Uterus (tissue), 2 donors: Measurements from ENCODE around the gene ASTN1.

ENCODE experiments used
- CTCF ChIP-seq, 4 experiments: fragments of 200-600 bp in 2 of 4; fragments of 450-650 bp in 2 of 4; sonication (generic) in 2 of 4; IDR thresholded peaks; one replicate each; pipeline ENCODE4 v1.5.1; 2016 to 2019; ENCODE audit warnings: antibody characterized with exemption in 4 of 4, mild to moderate bottlenecking in 2 of 4, moderate library complexity in 1 of 4
- POLR2A ChIP-seq, 2 donors: fragments of 450-650 bp; IDR thresholded peaks; one replicate each; pipeline ENCODE4 v1.6.1; 2016; ENCODE audit warnings: antibody characterized with exemption in 2 of 2, mild to moderate bottlenecking in 1 of 2, moderate library complexity in 1 of 2

GRCh38 chr1:176896216-176896615 is 268.3 kb downstream of the ASTN1 start:
- TF ChIP-seq CTCF (IDR thresholded peaks at IDR 0.05) (no peak), POLR2A (IDR thresholded peaks at IDR 0.05) (no peak)
